HepG2 (cell line): ENCODE measurements around the gene CLUH. TPM values are rescaled to one million over a fixed set of nuclear protein-coding genes. Genes with fewer than 3 reads are reported as not detected.

Experiments
- ATAC-seq: fragments of 200-7000 bp; cut with Tn5 transposase; 3 replicates; pipeline ENCODE4 v1.9.1; 2020; ENCODE audit warnings: mild to moderate bottlenecking, moderate library complexity
- BruUV-seq: library from RNA; stranded (reverse); fragments of 400-500 nt; replicated peaks from 2 replicates; lab custom pipeline; 2021; lab: Mats Ljungman, UMichigan
- CTCF ChIA-PET: fragments of 300-600 bp; formaldehyde crosslinking; extraction: SDS; loops from one replicate; lab custom pipeline; 2021; ENCODE audit warnings: low total read pairs, inconsistent platforms, low intra/inter-chr PET ratio; lab: Yijun Ruan, JAX
- POLR2A ChIA-PET: fragments of 350-600 bp; sonication (Branson Sonifier 250); formaldehyde crosslinking; loops from one replicate; lab custom pipeline; 2020; ENCODE audit warnings: antibody characterized with exemption, inconsistent platforms; lab: Yijun Ruan, JAX
- DNase-seq: peaks from one replicate; pipeline ENCODE4 v3.0.0-alpha.2; 2015; ENCODE audit warnings: low spot score
- FAIRE-seq: peaks from 3 replicates; lab custom pipeline; 2011; peaks lifted over from hg19 to GRCh38; lab: Jason Lieb, UNC
- H2AFZ ChIP-seq: one replicate; pipeline ENCODE4 v1.6.1; 2011; ENCODE audit warnings: low read length, inconsistent platforms
- H3K27ac ChIP-seq: fragments of 300-600 bp; 3 replicates; pipeline ENCODE4 v1.8.0; 2011; ENCODE audit warnings: mixed run types, mild to moderate bottlenecking, mixed read lengths, low read length, inconsistent platforms; ENCODE audit not compliant: insufficient read depth; ENCODE audit errors: extremely low read length
- H3K27me3 ChIP-seq, 2 experiments: fragments of 200-600 bp in 1 of 2; 2 replicates in 1 of 2; 3 replicates in 1 of 2; pipeline versions ENCODE4 v1.6.0 to v1.8.0; 2011; ENCODE audit warnings: low read length in 2 of 2, mild to moderate bottlenecking in 2 of 2, moderate library complexity in 2 of 2, inconsistent platforms in 1 of 2; ENCODE audit not compliant: insufficient read depth in 2 of 2, control insufficient read depth in 1 of 2
- H3K36me3 ChIP-seq, 2 experiments: fragments of 200-600 bp in 1 of 2; replicated peaks in 1 of 2; 2 replicates in 1 of 2; 3 replicates in 1 of 2; pipeline versions ENCODE4 v1.5.1 to v1.8.0; 2011; ENCODE audit warnings: low read length in 2 of 2, inconsistent platforms in 1 of 2; ENCODE audit not compliant: insufficient read depth in 2 of 2, control insufficient read depth in 1 of 2
- H3K4me1 ChIP-seq: 2 replicates; pipeline ENCODE4 v1.5.1; 2012; ENCODE audit warnings: low read length, inconsistent platforms; ENCODE audit not compliant: insufficient read depth
- H3K4me2 ChIP-seq: 2 replicates; pipeline ENCODE4 v1.6.0; 2011; ENCODE audit warnings: low read depth, low read length, inconsistent platforms
- H3K4me3 ChIP-seq, 3 experiments: fragments of 200-600 bp in 1 of 3; sonication (generic), shearing (Covaris generic) in 1 of 3; replicated peaks in 1 of 3; 2 replicates each; pipeline ENCODE4 v1.5.1; 2011 to 2016; ENCODE audit warnings: low read length in 3 of 3, inconsistent platforms in 2 of 3, low read depth in 2 of 3, mild to moderate bottlenecking in 2 of 3, control low read depth in 1 of 3, mixed read lengths in 1 of 3; ENCODE audit not compliant: insufficient read depth in 1 of 3
- H3K79me2 ChIP-seq: one replicate; pipeline ENCODE4 v1.6.1; 2011; ENCODE audit warnings: low read length, inconsistent platforms; ENCODE audit not compliant: insufficient read depth
- H3K9ac ChIP-seq: 2 replicates; pipeline ENCODE4 v1.6.0; 2011; ENCODE audit warnings: mild to moderate bottlenecking, low read depth, low read length, inconsistent platforms; ENCODE audit not compliant: insufficient read depth
- H3K9me3 ChIP-seq: 2 replicates; pipeline ENCODE4 v1.5.1; 2012; ENCODE audit warnings: mild to moderate bottlenecking, low read length
- H4K20me1 ChIP-seq: 2 replicates; pipeline ENCODE4 v1.6.0; 2011; ENCODE audit warnings: inconsistent platforms, mild to moderate bottlenecking, low read length, moderate library complexity; ENCODE audit not compliant: insufficient read depth
- PHF21A ChIP-seq: sonication (generic); formaldehyde crosslinking; IDR thresholded peaks from 2 replicates; pipeline ENCODE4 v1.5.0; 2020; ENCODE audit warnings: mild to moderate bottlenecking, missing genetic modification reagents
- REL ChIP-seq: sonication (generic); formaldehyde crosslinking; conservative IDR thresholded peaks from 2 replicates; pipeline ENCODE4 v1.8.0; 2022; ENCODE audit warnings: mild to moderate bottlenecking, missing genetic modification reagents, moderate library complexity
- SIX4 ChIP-seq: sonication (generic); formaldehyde crosslinking; IDR thresholded peaks from 2 replicates; pipeline ENCODE4 v1.4.0; 2020; ENCODE audit warnings: missing genetic modification reagents
- SRY ChIP-seq: sonication (generic); formaldehyde crosslinking; IDR thresholded peaks from 2 replicates; pipeline ENCODE4 v1.8.0; 2022; ENCODE audit warnings: mild to moderate bottlenecking, missing genetic modification reagents
- ZMYM3 ChIP-seq: sonication (generic); formaldehyde crosslinking; IDR thresholded peaks from 2 replicates; pipeline ENCODE4 v1.5.1; 2020; ENCODE audit warnings: mild to moderate bottlenecking, missing genetic modification reagents
- ZNF549 ChIP-seq: sonication (generic); formaldehyde crosslinking; IDR thresholded peaks from 2 replicates; pipeline ENCODE4 v1.5.0; 2020; ENCODE audit warnings: missing genetic modification reagents
- WGBS: methylation state at CpG from one replicate; pipeline ENCODE4 v1.1.6; 2017; ENCODE audit warnings: low lambda C conversion rate; 5-methylcytosine and 5-hydroxymethylcytosine counted together
- in situ Hi-C: cut with HindIII; loops from 2 replicates; pipeline ENCODE4 v1.10.0; 2017; ENCODE audit warnings: low pct_unique_long_range_greater_than_20kb; ENCODE audit not compliant: extremely low pct_ligation_motif_present
- intact Hi-C: fragments of 100-400 bp; cut with micrococcal nuclease; formaldehyde crosslinking; loops from one replicate; pipeline ENCODE4 v1.10.0; 2022; ENCODE audit not compliant: unreplicated experiment
- polyA plus RNA-seq, 8 experiments: library from polyadenylated mRNA; depleted of rRNA in 3 of 8; stranded (reverse) in 7 of 8; unstranded in 1 of 8; fragments of >200 nt; fragmentation: Illumina TruSeq in 4 of 8; extraction: Trizol in 4 of 8; gene quantifications; 2 replicates each; pipeline versions ENCODE4 v1.2.1 to v1.2.3, GENCODE V29; 2011 to 2016; ENCODE audit warnings: low read depth in 4 of 8, missing spikeins in 1 of 8, mixed read lengths in 1 of 8; ENCODE audit not compliant: insufficient read depth in 1 of 8
- total RNA-seq, 5 experiments: library from RNA; depleted of rRNA; stranded (reverse); fragments of >200 nt; fragmentation: Illumina TruSeq; extraction: Trizol; gene quantifications; 2 replicates each; pipeline ENCODE4 v1.2.3, GENCODE V29; 2016; ENCODE audit warnings: low read depth in 1 of 5
- TF ChIP-seq, protein P1 (sequence below): sonication (generic); formaldehyde crosslinking; IDR thresholded peaks from 2 replicates; pipeline ENCODE4 v1.5.0; 2020; ENCODE audit warnings: mild to moderate bottlenecking, missing genetic modification reagents, moderate library complexity
- TF ChIP-seq, protein P2 (sequence below): sonication (generic); formaldehyde crosslinking; IDR thresholded peaks from 2 replicates; pipeline ENCODE4 v1.5.1; 2020; ENCODE audit warnings: mild to moderate bottlenecking, missing genetic modification reagents, moderate library complexity
- TF ChIP-seq, protein P3 (sequence below): sonication (generic); formaldehyde crosslinking; IDR thresholded peaks from 2 replicates; pipeline ENCODE4 v1.4.0; 2020; ENCODE audit warnings: mild to moderate bottlenecking, missing genetic modification reagents
- TF ChIP-seq, protein P4 (sequence below): sonication (generic); formaldehyde crosslinking; IDR thresholded peaks from 2 replicates; pipeline ENCODE4 v1.9.0; 2022; ENCODE audit warnings: missing genetic modification reagents, mild to moderate bottlenecking, borderline replicate concordance
- TF ChIP-seq, protein P5 (sequence below): sonication (generic); formaldehyde crosslinking; IDR thresholded peaks from 2 replicates; pipeline ENCODE4 v1.8.0; 2022; ENCODE audit warnings: missing genetic modification reagents, mild to moderate bottlenecking, borderline replicate concordance
- TF ChIP-seq, protein P6 (sequence below): sonication (generic); formaldehyde crosslinking; IDR thresholded peaks from 2 replicates; pipeline ENCODE4 v1.5.0; 2020; ENCODE audit warnings: missing genetic modification reagents

Gene CLUH
- total and polyA plus RNA-seq, 2 of the 13 experiments (the other 11 are each of a cell fraction or from before 2014, with no cell fraction given), result 30.9 to 60.5 TPM

DNA sequence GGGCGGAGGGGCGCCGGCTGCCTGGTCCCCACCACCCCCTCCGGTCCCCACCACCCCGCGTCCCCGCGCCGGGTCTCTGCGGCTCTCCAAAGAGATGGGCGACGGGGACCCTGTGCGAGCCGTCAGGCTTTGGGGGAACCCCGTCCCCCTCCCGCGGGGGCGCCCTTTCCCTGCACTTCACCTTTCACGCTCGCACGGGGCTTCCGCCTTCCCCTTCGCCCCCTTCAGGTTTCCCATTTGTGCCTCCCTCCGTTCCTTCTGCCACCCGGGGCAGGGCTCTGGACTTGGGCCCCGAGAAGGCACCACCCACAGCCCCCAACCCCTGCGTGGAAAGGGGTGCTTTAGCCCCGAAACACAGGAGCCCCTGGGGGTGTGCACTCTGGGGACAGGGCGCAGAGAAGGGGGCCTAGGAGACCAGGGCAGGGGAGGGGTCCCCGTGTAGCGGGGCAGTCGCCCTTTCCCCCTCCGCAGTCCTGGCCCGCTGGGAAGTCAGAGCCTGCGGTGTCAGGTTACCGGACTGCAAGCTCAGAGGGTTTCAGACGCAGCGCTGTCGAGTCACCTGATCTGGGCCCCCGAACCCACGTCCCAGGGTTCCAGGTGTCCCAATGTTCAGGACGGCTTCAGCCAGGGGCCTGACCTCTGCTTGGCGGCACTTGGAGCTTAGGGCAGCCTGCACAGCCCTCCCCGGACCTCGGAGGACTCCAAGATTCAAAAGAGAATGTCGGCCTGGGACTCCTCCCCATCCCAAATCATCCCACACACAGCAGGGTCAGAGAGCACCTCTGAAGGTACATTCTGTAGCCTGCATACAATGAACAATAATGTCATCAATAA, 44.5 kb upstream of the CLUH start:
- peak overlapping the region; percentile 66 for H3K4me2 ChIP-seq
- H4K20me1 ChIP-seq, result no peaks in the 10 kb centered on the region
- intact Hi-C loops, result no loop called here
- ChIA-PET CTCF (no interaction called here), POLR2A (no interaction called here)
- no peaks in the 10 kb centered on the region for H3K79me2 ChIP-seq
- no peaks in the 10 kb centered on the region for H3K9me3 ChIP-seq
- no peak overlapping the region for H2AFZ ChIP-seq
- peak overlapping the region; percentile 39 to 64 (median 41); a peak in 5 of 6 replicates for H3K4me3 ChIP-seq
- no peak overlapping the region for H3K27ac ChIP-seq
- in situ Hi-C loops, result no loop called here
- H3K9ac ChIP-seq, result no peak overlapping the region
- H3K36me3 ChIP-seq, result no peaks in the 10 kb centered on the region
- peaks cover 0 to 19% of the 10 kb centered on the region in 2 experiments; a peak in 2 of 5 replicates for H3K27me3 ChIP-seq
- BruUV-seq, result no TSS peak
- no peak for FAIRE-seq
- whole genome bisulfite sequencing, result 8% methylated on average over 20 of the region's 46 CpGs
- no peaks in the 10 kb centered on the region for H3K4me1 ChIP-seq
- ATAC-seq, result peak; percentile 88
- DNase-seq, result no peak
- TF ChIP-seq, protein P1, sequence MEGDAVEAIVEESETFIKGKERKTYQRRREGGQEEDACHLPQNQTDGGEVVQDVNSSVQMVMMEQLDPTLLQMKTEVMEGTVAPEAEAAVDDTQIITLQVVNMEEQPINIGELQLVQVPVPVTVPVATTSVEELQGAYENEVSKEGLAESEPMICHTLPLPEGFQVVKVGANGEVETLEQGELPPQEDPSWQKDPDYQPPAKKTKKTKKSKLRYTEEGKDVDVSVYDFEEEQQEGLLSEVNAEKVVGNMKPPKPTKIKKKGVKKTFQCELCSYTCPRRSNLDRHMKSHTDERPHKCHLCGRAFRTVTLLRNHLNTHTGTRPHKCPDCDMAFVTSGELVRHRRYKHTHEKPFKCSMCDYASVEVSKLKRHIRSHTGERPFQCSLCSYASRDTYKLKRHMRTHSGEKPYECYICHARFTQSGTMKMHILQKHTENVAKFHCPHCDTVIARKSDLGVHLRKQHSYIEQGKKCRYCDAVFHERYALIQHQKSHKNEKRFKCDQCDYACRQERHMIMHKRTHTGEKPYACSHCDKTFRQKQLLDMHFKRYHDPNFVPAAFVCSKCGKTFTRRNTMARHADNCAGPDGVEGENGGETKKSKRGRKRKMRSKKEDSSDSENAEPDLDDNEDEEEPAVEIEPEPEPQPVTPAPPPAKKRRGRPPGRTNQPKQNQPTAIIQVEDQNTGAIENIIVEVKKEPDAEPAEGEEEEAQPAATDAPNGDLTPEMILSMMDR (CRISPR knock-in tag), result peak; percentile 5; the same call in 1 of the 2 replicates
- no peak for TF ChIP-seq REL
- TF ChIP-seq ZMYM3, result 0 out of 2 replicates have a peak, but pooled peaks have one; percentile 22
- TF ChIP-seq, protein P2, sequence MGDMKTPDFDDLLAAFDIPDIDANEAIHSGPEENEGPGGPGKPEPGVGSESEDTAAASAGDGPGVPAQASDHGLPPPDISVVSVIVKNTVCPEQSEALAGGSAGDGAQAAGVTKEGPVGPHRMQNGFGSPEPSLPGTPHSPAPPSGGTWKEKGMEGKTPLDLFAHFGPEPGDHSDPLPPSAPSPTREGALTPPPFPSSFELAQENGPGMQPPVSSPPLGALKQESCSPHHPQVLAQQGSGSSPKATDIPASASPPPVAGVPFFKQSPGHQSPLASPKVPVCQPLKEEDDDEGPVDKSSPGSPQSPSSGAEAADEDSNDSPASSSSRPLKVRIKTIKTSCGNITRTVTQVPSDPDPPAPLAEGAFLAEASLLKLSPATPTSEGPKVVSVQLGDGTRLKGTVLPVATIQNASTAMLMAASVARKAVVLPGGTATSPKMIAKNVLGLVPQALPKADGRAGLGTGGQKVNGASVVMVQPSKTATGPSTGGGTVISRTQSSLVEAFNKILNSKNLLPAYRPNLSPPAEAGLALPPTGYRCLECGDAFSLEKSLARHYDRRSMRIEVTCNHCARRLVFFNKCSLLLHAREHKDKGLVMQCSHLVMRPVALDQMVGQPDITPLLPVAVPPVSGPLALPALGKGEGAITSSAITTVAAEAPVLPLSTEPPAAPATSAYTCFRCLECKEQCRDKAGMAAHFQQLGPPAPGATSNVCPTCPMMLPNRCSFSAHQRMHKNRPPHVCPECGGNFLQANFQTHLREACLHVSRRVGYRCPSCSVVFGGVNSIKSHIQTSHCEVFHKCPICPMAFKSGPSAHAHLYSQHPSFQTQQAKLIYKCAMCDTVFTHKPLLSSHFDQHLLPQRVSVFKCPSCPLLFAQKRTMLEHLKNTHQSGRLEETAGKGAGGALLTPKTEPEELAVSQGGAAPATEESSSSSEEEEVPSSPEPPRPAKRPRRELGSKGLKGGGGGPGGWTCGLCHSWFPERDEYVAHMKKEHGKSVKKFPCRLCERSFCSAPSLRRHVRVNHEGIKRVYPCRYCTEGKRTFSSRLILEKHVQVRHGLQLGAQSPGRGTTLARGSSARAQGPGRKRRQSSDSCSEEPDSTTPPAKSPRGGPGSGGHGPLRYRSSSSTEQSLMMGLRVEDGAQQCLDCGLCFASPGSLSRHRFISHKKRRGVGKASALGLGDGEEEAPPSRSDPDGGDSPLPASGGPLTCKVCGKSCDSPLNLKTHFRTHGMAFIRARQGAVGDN (CRISPR knock-in tag), result peak; percentile 32; the same call in 1 of the 2 replicates
- peak; percentile 95 for TF ChIP-seq SIX4 (CRISPR knock-in tag)
- peak; percentile 33; the same call in 1 of the 2 replicates for TF ChIP-seq SRY (CRISPR knock-in tag)
- TF ChIP-seq, protein P3, sequence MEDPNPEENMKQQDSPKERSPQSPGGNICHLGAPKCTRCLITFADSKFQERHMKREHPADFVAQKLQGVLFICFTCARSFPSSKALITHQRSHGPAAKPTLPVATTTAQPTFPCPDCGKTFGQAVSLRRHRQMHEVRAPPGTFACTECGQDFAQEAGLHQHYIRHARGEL, result 0 out of 2 replicates have a peak, but pooled peaks have one; percentile 23
- TF ChIP-seq, protein P4, sequence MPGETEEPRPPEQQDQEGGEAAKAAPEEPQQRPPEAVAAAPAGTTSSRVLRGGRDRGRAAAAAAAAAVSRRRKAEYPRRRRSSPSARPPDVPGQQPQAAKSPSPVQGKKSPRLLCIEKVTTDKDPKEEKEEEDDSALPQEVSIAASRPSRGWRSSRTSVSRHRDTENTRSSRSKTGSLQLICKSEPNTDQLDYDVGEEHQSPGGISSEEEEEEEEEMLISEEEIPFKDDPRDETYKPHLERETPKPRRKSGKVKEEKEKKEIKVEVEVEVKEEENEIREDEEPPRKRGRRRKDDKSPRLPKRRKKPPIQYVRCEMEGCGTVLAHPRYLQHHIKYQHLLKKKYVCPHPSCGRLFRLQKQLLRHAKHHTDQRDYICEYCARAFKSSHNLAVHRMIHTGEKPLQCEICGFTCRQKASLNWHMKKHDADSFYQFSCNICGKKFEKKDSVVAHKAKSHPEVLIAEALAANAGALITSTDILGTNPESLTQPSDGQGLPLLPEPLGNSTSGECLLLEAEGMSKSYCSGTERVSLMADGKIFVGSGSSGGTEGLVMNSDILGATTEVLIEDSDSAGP (CRISPR knock-in tag), result peak; percentile 14; the same call in 1 of the 2 replicates
- TF ChIP-seq ZNF549 (CRISPR knock-in tag), result no peak
- 0 out of 2 replicates have a peak, but pooled peaks have one; percentile 27 for TF ChIP-seq PHF21A (CRISPR knock-in tag)
- TF ChIP-seq, protein P5, sequence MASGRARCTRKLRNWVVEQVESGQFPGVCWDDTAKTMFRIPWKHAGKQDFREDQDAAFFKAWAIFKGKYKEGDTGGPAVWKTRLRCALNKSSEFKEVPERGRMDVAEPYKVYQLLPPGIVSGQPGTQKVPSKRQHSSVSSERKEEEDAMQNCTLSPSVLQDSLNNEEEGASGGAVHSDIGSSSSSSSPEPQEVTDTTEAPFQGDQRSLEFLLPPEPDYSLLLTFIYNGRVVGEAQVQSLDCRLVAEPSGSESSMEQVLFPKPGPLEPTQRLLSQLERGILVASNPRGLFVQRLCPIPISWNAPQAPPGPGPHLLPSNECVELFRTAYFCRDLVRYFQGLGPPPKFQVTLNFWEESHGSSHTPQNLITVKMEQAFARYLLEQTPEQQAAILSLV (CRISPR knock-in tag), result 0 out of 2 replicates have a peak, but pooled peaks have one; percentile 19
- TF ChIP-seq, protein P6, sequence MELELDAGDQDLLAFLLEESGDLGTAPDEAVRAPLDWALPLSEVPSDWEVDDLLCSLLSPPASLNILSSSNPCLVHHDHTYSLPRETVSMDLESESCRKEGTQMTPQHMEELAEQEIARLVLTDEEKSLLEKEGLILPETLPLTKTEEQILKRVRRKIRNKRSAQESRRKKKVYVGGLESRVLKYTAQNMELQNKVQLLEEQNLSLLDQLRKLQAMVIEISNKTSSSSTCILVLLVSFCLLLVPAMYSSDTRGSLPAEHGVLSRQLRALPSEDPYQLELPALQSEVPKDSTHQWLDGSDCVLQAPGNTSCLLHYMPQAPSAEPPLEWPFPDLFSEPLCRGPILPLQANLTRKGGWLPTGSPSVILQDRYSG (CRISPR knock-in tag), result no peak
